Panc1 (cell line): ENCODE measurements around the gene CHCHD6. TPM values are rescaled to one million over a fixed set of nuclear protein-coding genes. Genes with fewer than 3 reads are reported as not detected.

Source experiments
- ATAC-seq: fragments of 200-7000 bp; cut with Tn5 transposase; 2 replicates; pipeline ENCODE4 v1.9.1; 2020; ENCODE audit warnings: mild to moderate bottlenecking, moderate library complexity
- BruUV-seq: library from RNA; stranded (reverse); fragments of 400-500 nt; replicated peaks from 2 replicates; lab custom pipeline; 2021; lab: Mats Ljungman, UMichigan
- CTCF ChIA-PET: fragments of 300-600 bp; sonication (Branson Sonifier 250); formaldehyde crosslinking; loops from one replicate; lab custom pipeline; 2022; ENCODE audit warnings: antibody characterized with exemption; lab: Charles Lee
- POLR2A ChIA-PET: fragments of 300-600 bp; sonication (Branson Sonifier 250); formaldehyde crosslinking; loops from one replicate; lab custom pipeline; 2022; ENCODE audit warnings: antibody characterized with exemption; lab: Charles Lee
- DNase-seq: peaks from one replicate; pipeline ENCODE4 v3.0.0-alpha.2; 2010; ENCODE audit warnings: low read depth, low spot score
- H3K27ac ChIP-seq: 2 replicates; pipeline ENCODE4 v1.5.1; 2011; ENCODE audit warnings: mild to moderate bottlenecking, low read length, inconsistent platforms
- H3K27me3 ChIP-seq: fragments of 200-500 bp; sonication (Bioruptor generic); 2 replicates; pipeline ENCODE4 v1.6.0; 2014; ENCODE audit warnings: low read length, inconsistent platforms; ENCODE audit not compliant: control insufficient read depth, insufficient read depth
- H3K36me3 ChIP-seq: fragments of 200-500 bp; sonication (Bioruptor generic); 2 replicates; pipeline ENCODE4 v1.5.1; 2014; ENCODE audit warnings: inconsistent platforms, mild to moderate bottlenecking, low read length, moderate library complexity; ENCODE audit not compliant: control insufficient read depth, insufficient read depth
- H3K4me1 ChIP-seq: 2 replicates; pipeline ENCODE4 v1.5.1; 2011; ENCODE audit warnings: inconsistent platforms, mild to moderate bottlenecking, low read length, moderate library complexity; ENCODE audit not compliant: control insufficient read depth, insufficient read depth
- H3K4me3 ChIP-seq, 2 experiments: 2 replicates each; pipeline ENCODE4 v1.5.1; 2011 to 2012; ENCODE audit warnings: low read depth in 2 of 2, low read length in 2 of 2, mild to moderate bottlenecking in 2 of 2, inconsistent platforms in 1 of 2, moderate library complexity in 1 of 2
- H3K9me3 ChIP-seq: fragments of 200-500 bp; sonication (Bioruptor generic); 2 replicates; pipeline ENCODE4 v1.5.1; 2014; ENCODE audit warnings: low read depth, mild to moderate bottlenecking, inconsistent platforms, low read length, moderate library complexity; ENCODE audit not compliant: control insufficient read depth, insufficient read depth
- POLR2AphosphoS5 ChIP-seq: IDR thresholded peaks from 2 replicates; pipeline ENCODE4 v1.6.1; 2012; ENCODE audit warnings: mild to moderate bottlenecking, low read depth, low read length, moderate library complexity
- SIN3A ChIP-seq: IDR thresholded peaks from 2 replicates; pipeline ENCODE4 v1.6.1; 2012; ENCODE audit warnings: low read depth, mild to moderate bottlenecking, low read length, moderate library complexity, borderline replicate concordance; ENCODE audit not compliant: insufficient read depth
- TCF7L2 ChIP-seq: IDR thresholded peaks from 2 replicates; pipeline ENCODE4 v1.6.1; 2011; ENCODE audit warnings: mild to moderate bottlenecking, low read depth, low read length, inconsistent platforms
- in situ Hi-C: cut with HindIII; loops from 2 replicates; pipeline ENCODE4 v1.10.0; 2016; ENCODE audit warnings: low sequenced_read_pairs, low pct_unique_long_range_greater_than_20kb
- intact Hi-C: fragments of 100-400 bp; cut with micrococcal nuclease; formaldehyde crosslinking; loops from one replicate; pipeline ENCODE4 v1.10.0; 2022; ENCODE audit not compliant: unreplicated experiment
- total RNA-seq: library from RNA; stranded (reverse); gene quantifications from one replicate; pipeline ENCODE4 v1.2.1, GENCODE V29; 2021; ENCODE audit not compliant: unreplicated experiment
- TF ChIP-seq, protein P1 (sequence below), 2 experiments: IDR thresholded peaks; 2 replicates each; pipeline ENCODE4 v1.6.1; 2011 to 2012; ENCODE audit warnings: low read depth in 2 of 2, control low read depth in 1 of 2, low read length in 1 of 2, mild to moderate bottlenecking in 1 of 2, moderate library complexity in 1 of 2; ENCODE audit not compliant: insufficient read depth in 1 of 2
- TF ChIP-seq, protein P2 (sequence below): fragments of 450-650 bp; IDR thresholded peaks from 2 replicates; pipeline ENCODE4 v1.5.1; 2017; ENCODE audit warnings: mild to moderate bottlenecking

The CHCHD6 gene
- total RNA-seq, 1 experiment from 2014 or later = 31.5 TPM

DNA sequence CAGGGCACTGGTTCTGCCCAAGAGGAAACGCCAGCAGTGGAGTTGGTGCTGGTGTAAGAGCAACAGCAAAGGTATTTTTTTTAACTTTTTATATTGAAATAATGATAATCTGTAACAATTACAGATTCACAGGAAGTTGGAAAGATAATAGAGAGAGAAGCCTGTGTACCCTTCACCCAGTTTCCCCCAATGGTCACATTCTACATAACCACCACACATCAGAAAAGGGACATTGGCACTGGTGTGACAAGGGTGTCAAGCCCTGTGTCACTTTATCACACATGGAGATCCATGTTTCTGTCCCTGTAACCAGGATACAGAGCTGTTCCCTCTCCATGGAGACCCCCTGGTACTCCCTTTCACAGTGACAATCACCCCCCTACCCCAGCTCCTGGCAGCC, 269.8 kb downstream of the CHCHD6 start:
- no peak overlapping the region for H3K4me3 ChIP-seq
- DNase-seq (no peak), ATAC-seq (no peak)
- TF ChIP-seq TCF7L2 = no peak
- TF ChIP-seq, protein P1, sequence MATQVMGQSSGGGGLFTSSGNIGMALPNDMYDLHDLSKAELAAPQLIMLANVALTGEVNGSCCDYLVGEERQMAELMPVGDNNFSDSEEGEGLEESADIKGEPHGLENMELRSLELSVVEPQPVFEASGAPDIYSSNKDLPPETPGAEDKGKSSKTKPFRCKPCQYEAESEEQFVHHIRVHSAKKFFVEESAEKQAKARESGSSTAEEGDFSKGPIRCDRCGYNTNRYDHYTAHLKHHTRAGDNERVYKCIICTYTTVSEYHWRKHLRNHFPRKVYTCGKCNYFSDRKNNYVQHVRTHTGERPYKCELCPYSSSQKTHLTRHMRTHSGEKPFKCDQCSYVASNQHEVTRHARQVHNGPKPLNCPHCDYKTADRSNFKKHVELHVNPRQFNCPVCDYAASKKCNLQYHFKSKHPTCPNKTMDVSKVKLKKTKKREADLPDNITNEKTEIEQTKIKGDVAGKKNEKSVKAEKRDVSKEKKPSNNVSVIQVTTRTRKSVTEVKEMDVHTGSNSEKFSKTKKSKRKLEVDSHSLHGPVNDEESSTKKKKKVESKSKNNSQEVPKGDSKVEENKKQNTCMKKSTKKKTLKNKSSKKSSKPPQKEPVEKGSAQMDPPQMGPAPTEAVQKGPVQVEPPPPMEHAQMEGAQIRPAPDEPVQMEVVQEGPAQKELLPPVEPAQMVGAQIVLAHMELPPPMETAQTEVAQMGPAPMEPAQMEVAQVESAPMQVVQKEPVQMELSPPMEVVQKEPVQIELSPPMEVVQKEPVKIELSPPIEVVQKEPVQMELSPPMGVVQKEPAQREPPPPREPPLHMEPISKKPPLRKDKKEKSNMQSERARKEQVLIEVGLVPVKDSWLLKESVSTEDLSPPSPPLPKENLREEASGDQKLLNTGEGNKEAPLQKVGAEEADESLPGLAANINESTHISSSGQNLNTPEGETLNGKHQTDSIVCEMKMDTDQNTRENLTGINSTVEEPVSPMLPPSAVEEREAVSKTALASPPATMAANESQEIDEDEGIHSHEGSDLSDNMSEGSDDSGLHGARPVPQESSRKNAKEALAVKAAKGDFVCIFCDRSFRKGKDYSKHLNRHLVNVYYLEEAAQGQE (IDR thresholded peaks at IDR 0.05; ENCODE audit: insufficient read depth in 1 of 2, low read depth in 2 of 2, low read length in 1 of 2) = no peak
- no peak for TF ChIP-seq POLR2AphosphoS5
- no peak for TF ChIP-seq SIN3A
- TF ChIP-seq, protein P2, sequence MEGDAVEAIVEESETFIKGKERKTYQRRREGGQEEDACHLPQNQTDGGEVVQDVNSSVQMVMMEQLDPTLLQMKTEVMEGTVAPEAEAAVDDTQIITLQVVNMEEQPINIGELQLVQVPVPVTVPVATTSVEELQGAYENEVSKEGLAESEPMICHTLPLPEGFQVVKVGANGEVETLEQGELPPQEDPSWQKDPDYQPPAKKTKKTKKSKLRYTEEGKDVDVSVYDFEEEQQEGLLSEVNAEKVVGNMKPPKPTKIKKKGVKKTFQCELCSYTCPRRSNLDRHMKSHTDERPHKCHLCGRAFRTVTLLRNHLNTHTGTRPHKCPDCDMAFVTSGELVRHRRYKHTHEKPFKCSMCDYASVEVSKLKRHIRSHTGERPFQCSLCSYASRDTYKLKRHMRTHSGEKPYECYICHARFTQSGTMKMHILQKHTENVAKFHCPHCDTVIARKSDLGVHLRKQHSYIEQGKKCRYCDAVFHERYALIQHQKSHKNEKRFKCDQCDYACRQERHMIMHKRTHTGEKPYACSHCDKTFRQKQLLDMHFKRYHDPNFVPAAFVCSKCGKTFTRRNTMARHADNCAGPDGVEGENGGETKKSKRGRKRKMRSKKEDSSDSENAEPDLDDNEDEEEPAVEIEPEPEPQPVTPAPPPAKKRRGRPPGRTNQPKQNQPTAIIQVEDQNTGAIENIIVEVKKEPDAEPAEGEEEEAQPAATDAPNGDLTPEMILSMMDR = no peak
- intact Hi-C loops (no loop called here), in situ Hi-C loops (no loop called here)
- peaks cover 9% of the 10 kb centered on the region; the same call in 1 of the 2 replicates for H3K9me3 ChIP-seq
- no TSS peak for BruUV-seq
- CTCF ChIA-PET = interaction anchor here (0.6 kb wide), 1 partner anchor 138 kb away, joined by 3 read pairs; no protein-coding TSS in a partner anchor
- H3K27me3 ChIP-seq = no peaks in the 10 kb centered on the region
- POLR2A ChIA-PET = no interaction called here
- H3K36me3 ChIP-seq = no peaks in the 10 kb centered on the region
- H3K4me1 ChIP-seq = peaks cover 1% of the 10 kb centered on the region; the same call in 1 of the 2 replicates
- no peak overlapping the region for H3K27ac ChIP-seq

DNA sequence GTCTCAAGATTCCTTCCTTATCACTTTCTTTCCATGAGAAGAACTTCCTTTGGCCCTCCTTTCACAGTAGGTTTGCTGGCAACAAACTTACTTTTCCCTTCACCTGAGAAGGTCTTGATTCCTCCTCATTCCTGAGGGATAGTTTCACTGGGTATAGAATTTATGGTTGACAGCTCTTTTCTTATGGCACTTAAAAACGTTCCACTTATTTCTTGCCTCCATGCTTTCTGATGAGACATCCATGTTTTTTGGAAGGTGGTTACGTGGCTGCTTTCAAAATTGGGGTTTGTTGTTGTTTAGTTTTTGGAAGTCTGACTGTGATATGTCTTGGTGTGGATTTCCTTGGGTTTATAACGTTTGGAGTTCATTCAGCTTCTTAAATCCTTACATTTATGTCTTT, 270.7 kb downstream of the CHCHD6 start:
- BruUV-seq = no TSS peak
- Histone ChIP-seq H3K4me3 (no peak overlapping the region), H3K27me3 (no peaks in the 10 kb centered on the region), H3K9me3 (peaks cover 9% of the 10 kb centered on the region; the same call in 1 of the 2 replicates), H3K36me3 (no peaks in the 10 kb centered on the region), H3K27ac (no peak overlapping the region), H3K4me1 (peaks cover 7% of the 10 kb centered on the region; the same call in 1 of the 2 replicates)
- intact Hi-C loops = no loop called here
- ATAC-seq (no peak), DNase-seq (no peak)
- no peak for TF ChIP-seq POLR2AphosphoS5
- TF ChIP-seq, protein P1 (IDR thresholded peaks at IDR 0.05; ENCODE audit: insufficient read depth in 1 of 2, low read depth in 2 of 2, low read length in 1 of 2) = no peak
- no peak for TF ChIP-seq TCF7L2
- ChIA-PET CTCF (no interaction called here), POLR2A (no interaction called here)
- in situ Hi-C loops = no loop called here
